D721Med (cell line): Measurements from ENCODE around the gene AGAP9.
"Not testable (repeated sequence)": the region's sequence is repeated elsewhere in the genome, so short reads cannot be mapped to it uniquely, and the experiment has no call there.

Experiments used
- DNase-seq: peaks from one replicate; pipeline ENCODE4 v3.0.0; 2011; ENCODE audit warnings: low spot score; ENCODE audit not compliant: insufficient read length
- FAIRE-seq: peaks from 2 replicates; lab custom pipeline; 2011; peaks lifted over from hg19 to GRCh38; lab: Jason Lieb, UNC
- CTCF ChIP-seq: IDR thresholded peaks from 2 replicates; pipeline ENCODE4 v1.5.1; 2012; ENCODE audit warnings: mild to moderate bottlenecking, control low read depth; ENCODE audit not compliant: insufficient read depth; ENCODE audit errors: missing control alignments

AGAP9 gene

DNA sequence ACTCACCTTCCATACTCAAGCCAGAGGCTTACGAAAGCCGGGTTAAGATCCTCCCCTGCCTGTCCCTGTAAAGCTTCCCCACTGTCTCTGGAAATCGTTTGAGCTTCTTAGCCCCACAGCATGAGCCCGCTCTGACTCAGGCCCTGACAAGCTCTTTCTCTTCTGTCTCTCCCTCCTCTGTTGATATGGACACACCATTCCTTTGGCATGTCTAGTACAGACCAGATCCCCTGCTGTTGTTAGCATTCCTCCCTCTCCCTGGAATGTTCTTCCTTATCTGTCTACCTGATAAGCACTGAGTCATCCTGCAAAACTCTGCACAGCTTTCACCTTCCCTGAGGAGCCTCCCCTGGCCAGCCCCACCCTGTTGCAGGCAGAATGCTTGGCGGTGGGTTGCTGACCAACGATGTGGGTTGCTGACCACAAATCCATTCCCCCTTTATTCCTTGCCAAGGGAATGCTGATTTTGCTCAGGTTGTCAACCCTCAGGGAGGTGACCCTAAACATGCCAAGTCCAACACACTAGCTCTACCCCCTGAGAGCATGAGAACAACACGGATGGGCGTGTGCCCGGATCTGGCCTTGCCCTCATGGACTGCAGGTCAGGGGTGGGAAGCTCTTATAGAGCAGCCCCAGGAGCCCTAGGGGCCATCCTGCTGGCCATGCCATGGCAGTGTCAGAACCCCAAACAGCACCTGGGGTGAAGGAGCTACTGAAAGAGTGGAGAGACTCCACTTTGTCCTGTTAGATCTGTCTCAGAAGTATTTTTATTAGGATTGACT is 60.7 kb downstream of the AGAP9 start:
- FAIRE-seq, result not testable (repeated sequence)

GRCh38 chr10:47461261-47461687 is 62.2 kb downstream of the AGAP9 start:
- peak; percentile 7 for TF ChIP-seq CTCF
- DNase-seq, FAIRE-seq: not testable (repeated sequence)

More for the DNA sequence above, 60.7 kb downstream of the AGAP9 start:
- not testable (repeated sequence) for DNase-seq

GRCh38 chr10:47458466-47459154 is 64.8 kb downstream of the AGAP9 start:
- FAIRE-seq, result no peak
- TF ChIP-seq CTCF, result no peak
- DNase-seq, result no peak

DNA sequence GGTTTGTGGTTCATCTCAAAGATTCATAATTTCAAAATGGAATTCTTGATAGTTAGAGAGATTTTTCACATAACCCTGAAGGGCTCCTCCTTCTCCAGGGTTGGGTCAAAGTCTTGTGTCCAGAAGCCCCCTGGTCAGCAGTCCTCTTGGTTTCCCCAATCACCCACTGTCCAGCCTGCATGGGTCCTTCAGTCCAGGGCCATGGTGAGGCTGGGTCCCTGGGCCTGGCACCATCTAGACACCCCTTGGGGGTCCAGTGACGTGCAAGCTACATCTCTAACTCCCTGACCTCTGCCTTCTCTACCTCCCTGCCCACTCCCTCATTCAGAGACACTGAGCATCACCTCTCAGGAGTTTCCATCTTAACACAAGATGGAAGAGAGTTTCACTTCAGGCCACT is 65.6 kb downstream of the AGAP9 start:
- DNase-seq (no peak), FAIRE-seq (no peak)
- TF ChIP-seq CTCF, result no peak

DNA sequence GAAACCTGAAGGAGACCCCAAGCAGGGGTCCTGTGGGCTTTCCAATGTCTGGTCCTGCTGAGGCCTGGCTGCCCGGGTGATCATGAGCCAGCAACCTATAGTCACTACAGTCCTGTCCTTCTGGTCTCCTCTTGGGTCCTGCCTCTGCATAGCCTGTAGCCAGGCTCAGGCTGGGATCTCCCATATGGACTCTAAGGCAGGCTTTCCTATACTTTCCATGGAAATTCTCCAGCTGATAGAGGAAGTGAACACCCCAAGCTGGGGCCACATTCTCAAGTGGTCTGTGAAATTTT is 66.0 kb downstream of the AGAP9 start:
- no peak for FAIRE-seq
- no peak for TF ChIP-seq CTCF
- DNase-seq, result no peak

DNA sequence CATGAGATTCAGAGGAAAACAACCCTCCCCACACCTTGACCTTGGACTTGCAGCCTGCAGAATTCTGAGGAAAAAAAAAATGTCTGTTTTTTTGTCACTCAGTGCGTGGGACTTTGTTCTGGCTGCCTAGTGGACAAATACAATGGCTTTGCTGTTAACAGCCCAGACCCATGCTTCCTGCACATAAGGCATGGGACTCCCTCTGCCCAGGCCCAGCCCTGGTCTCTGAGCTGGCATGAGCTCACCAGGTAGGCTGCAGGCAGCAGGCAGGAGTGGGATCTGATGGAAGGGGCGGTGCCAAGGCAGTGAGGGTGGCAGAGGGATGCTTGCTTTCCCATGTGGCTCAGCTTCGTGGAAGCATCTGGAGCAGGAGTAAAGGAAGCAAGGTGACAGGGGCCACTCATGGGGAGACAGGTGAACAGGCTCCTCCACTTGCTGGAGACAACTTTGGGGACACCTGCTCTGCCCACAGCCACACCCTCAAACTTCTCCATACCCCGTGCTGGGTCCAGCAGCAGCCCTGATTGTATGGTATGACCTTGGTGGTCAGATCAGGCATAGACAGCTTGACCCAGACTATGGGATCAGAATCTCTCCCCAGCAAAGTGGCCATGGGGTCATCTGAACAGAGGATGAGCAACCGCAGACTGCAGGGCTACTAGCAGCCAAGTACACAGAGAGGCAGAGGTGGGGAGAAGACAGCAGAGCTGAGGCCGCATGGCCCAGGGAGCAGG is 66.5 kb downstream of the AGAP9 start:
- FAIRE-seq (no peak), DNase-seq (no peak)

More for the DNA sequence above, 66.5 kb downstream of the AGAP9 start:
- TF ChIP-seq CTCF, result no peak
